ENCODE data around the gene REG1A.

GRCh38 chr2:79129260-79129659 lies 9.0 kb downstream of the REG1A start:
- TF ChIP-seq CTCF (conservative IDR thresholded peaks at IDR 0.05; ENCODE audit: low read depth, low read length) (no peak), EZH2 (IDR thresholded peaks at IDR 0.05; ENCODE audit: borderline replicate concordance, low read depth, low read length, poor library complexity, severe bottlenecking) (no peak)

Data from A673 (cell line).